ENCODE data around the gene LRRC31. TPM values are rescaled to one million over a fixed set of nuclear protein-coding genes. Genes with fewer than 3 reads are reported as not detected.

Gene LRRC31
- total RNA-seq, 4 donors from 2014 or later = 0.35 TPM; not detected in 3

GRCh38 chr3:169879013-169879557 is 9.3 kb upstream of the LRRC31 start:
- no peaks in the 10 kb centered on the region for H3K4me1 ChIP-seq
- H3K9me3 ChIP-seq = no peaks in the 10 kb centered on the region
- no peaks in the 10 kb centered on the region for H3K36me3 ChIP-seq
- TF ChIP-seq CTCF (IDR thresholded peaks at IDR 0.05) (no peak), POLR2A (IDR thresholded peaks at IDR 0.05) (no peak)
- DNase-seq = no peak
- H3K27me3 ChIP-seq = no peaks in the 10 kb centered on the region
- intact Hi-C loops (cut with DNase I; ENCODE audit: low total_unique reads) = no loop called here
- H3K4me3 ChIP-seq = no peak overlapping the region
- no peak overlapping the region for H3K27ac ChIP-seq

GRCh38 chr3:169871129-169871886 is 1.6 kb upstream of the LRRC31 start:
- no peaks in the 10 kb centered on the region for H3K4me1 ChIP-seq
- H3K4me3 ChIP-seq = no peak overlapping the region
- intact Hi-C loops (cut with DNase I; ENCODE audit: low total_unique reads) = no loop called here
- H3K9me3 ChIP-seq = no peaks in the 10 kb centered on the region
- no peaks in the 10 kb centered on the region for H3K27me3 ChIP-seq
- no peak overlapping the region for H3K27ac ChIP-seq
- TF ChIP-seq CTCF (IDR thresholded peaks at IDR 0.05) = no peak
- no peak for TF ChIP-seq POLR2A (IDR thresholded peaks at IDR 0.05)
- no peaks in the 10 kb centered on the region for H3K36me3 ChIP-seq
- no peak for DNase-seq

- Histone ChIP-seq H3K4me3 (no peak overlapping the region), H3K4me1 (no peaks in the 10 kb centered on the region), H3K9me3 (no peaks in the 10 kb centered on the region), H3K27me3 (no peaks in the 10 kb centered on the region), H3K27ac (no peak overlapping the region), H3K36me3 (no peaks in the 10 kb centered on the region)
- TF ChIP-seq CTCF (IDR thresholded peaks at IDR 0.05) = no peak
- TF ChIP-seq POLR2A (IDR thresholded peaks at IDR 0.05) = no peak
- intact Hi-C loops (cut with DNase I; ENCODE audit: low total_unique reads) = no loop called here
- no peak for DNase-seq
Observed at GRCh38 chr3:169868369-169868768, 1.4 kb downstream of the LRRC31 start.

- intact Hi-C loops (cut with DNase I; ENCODE audit: low total_unique reads) = no loop called here
- no peak for DNase-seq
- TF ChIP-seq POLR2A (IDR thresholded peaks at IDR 0.05) (no peak), CTCF (IDR thresholded peaks at IDR 0.05) (no peak)
Observed at GRCh38 chr3:169867584-169868210, 2.0 kb downstream of the LRRC31 start.

GRCh38 chr3:169865176-169865767 is 4.5 kb downstream of the LRRC31 start:
- no peak overlapping the region for H3K4me3 ChIP-seq
- no peaks in the 10 kb centered on the region for H3K4me1 ChIP-seq
- no peaks in the 10 kb centered on the region for H3K36me3 ChIP-seq
- no peaks in the 10 kb centered on the region for H3K9me3 ChIP-seq
- H3K27me3 ChIP-seq = no peaks in the 10 kb centered on the region
- DNase-seq = no peak
- H3K27ac ChIP-seq = no peak overlapping the region
- intact Hi-C loops (cut with DNase I; ENCODE audit: low total_unique reads) = no loop called here
- TF ChIP-seq CTCF (IDR thresholded peaks at IDR 0.05) = no peak
- no peak for TF ChIP-seq POLR2A (IDR thresholded peaks at IDR 0.05)

More at GRCh38 chr3:169867584-169868210, 2.0 kb downstream of the LRRC31 start:
- Histone ChIP-seq H3K9me3 (no peaks in the 10 kb centered on the region), H3K4me1 (no peaks in the 10 kb centered on the region), H3K4me3 (no peak overlapping the region), H3K27ac (no peak overlapping the region), H3K36me3 (no peaks in the 10 kb centered on the region), H3K27me3 (no peaks in the 10 kb centered on the region)
